ENCODE measurements around the gene GDPD5.

The GDPD5 gene

DNA sequence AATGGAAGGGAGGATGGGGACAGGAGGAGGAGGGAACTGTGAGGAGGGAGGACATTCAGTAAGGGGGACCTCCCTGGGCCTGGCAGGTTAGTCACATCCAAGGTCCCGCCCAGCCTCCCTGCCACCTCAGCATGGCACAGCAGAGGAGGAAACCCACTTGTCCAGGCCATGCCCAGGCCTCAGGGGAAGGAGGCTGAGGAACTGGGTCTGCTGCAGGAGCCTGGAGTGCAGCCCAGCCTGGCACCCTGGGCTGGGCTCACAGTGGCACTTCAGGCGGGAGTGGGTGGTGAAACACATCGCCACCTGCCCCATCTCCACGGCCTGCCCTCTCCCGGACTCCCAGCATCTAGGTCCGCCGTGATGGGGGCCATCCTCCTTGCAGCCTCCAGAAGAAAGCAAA lies 75.5 kb downstream of the GDPD5 start:
- ATAC-seq = no peak
- no peak for TF ChIP-seq ISL1 (CRISPR knock-in tag; IDR thresholded peaks at IDR 0.05)
- TF ChIP-seq, protein P1, sequence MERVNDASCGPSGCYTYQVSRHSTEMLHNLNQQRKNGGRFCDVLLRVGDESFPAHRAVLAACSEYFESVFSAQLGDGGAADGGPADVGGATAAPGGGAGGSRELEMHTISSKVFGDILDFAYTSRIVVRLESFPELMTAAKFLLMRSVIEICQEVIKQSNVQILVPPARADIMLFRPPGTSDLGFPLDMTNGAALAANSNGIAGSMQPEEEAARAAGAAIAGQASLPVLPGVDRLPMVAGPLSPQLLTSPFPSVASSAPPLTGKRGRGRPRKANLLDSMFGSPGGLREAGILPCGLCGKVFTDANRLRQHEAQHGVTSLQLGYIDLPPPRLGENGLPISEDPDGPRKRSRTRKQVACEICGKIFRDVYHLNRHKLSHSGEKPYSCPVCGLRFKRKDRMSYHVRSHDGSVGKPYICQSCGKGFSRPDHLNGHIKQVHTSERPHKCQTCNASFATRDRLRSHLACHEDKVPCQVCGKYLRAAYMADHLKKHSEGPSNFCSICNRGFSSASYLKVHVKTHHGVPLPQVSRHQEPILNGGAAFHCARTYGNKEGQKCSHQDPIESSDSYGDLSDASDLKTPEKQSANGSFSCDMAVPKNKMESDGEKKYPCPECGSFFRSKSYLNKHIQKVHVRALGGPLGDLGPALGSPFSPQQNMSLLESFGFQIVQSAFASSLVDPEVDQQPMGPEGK (CRISPR knock-in tag; IDR thresholded peaks at IDR 0.05; ENCODE audit: borderline replicate concordance) = no peak
- TF ChIP-seq, protein P2, sequence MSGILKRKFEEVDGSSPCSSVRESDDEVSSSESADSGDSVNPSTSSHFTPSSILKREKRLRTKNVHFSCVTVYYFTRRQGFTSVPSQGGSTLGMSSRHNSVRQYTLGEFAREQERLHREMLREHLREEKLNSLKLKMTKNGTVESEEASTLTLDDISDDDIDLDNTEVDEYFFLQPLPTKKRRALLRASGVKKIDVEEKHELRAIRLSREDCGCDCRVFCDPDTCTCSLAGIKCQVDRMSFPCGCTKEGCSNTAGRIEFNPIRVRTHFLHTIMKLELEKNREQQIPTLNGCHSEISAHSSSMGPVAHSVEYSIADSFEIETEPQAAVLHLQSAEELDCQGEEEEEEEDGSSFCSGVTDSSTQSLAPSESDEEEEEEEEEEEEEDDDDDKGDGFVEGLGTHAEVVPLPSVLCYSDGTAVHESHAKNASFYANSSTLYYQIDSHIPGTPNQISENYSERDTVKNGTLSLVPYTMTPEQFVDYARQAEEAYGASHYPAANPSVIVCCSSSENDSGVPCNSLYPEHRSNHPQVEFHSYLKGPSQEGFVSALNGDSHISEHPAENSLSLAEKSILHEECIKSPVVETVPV (CRISPR knock-in tag; IDR thresholded peaks at IDR 0.05) = no peak
- TF ChIP-seq, protein P3, sequence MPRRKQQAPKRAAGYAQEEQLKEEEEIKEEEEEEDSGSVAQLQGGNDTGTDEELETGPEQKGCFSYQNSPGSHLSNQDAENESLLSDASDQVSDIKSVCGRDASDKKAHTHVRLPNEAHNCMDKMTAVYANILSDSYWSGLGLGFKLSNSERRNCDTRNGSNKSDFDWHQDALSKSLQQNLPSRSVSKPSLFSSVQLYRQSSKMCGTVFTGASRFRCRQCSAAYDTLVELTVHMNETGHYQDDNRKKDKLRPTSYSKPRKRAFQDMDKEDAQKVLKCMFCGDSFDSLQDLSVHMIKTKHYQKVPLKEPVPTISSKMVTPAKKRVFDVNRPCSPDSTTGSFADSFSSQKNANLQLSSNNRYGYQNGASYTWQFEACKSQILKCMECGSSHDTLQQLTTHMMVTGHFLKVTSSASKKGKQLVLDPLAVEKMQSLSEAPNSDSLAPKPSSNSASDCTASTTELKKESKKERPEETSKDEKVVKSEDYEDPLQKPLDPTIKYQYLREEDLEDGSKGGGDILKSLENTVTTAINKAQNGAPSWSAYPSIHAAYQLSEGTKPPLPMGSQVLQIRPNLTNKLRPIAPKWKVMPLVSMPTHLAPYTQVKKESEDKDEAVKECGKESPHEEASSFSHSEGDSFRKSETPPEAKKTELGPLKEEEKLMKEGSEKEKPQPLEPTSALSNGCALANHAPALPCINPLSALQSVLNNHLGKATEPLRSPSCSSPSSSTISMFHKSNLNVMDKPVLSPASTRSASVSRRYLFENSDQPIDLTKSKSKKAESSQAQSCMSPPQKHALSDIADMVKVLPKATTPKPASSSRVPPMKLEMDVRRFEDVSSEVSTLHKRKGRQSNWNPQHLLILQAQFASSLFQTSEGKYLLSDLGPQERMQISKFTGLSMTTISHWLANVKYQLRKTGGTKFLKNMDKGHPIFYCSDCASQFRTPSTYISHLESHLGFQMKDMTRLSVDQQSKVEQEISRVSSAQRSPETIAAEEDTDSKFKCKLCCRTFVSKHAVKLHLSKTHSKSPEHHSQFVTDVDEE (CRISPR knock-in tag; IDR thresholded peaks at IDR 0.05) = no peak
- no peak for TF ChIP-seq SNAI2 (CRISPR knock-in tag; IDR thresholded peaks at IDR 0.05)

DNA sequence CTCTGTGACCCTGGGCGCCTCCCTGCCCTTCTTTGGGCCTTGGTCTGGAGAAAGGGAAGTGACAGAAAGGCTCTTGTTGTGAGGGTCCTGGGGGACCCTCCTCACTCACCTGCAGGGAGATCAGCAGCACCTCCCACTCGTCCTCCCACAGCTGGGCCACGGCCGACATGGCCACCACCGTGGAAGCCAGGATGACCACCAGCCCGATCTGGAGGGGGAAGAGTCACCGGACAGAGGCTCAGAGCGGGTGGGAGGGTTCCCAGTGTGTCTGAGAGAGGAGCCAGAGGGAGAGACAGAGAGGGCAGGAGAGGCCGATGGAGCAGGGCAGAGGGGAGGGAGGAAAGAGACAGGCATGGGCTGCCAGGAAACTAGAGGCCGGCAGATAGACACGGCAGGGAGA lies 76.0 kb downstream of the GDPD5 start:
- no peak for TF ChIP-seq ZNF70 (CRISPR knock-in tag; IDR thresholded peaks at IDR 0.05)
- no peak for TF ChIP-seq ESRRG (CRISPR knock-in tag; IDR thresholded peaks at IDR 0.05)
- no peak for TF ChIP-seq BACH2 (CRISPR knock-in tag; IDR thresholded peaks at IDR 0.05; ENCODE audit: borderline replicate concordance)
- TF ChIP-seq, protein P4, sequence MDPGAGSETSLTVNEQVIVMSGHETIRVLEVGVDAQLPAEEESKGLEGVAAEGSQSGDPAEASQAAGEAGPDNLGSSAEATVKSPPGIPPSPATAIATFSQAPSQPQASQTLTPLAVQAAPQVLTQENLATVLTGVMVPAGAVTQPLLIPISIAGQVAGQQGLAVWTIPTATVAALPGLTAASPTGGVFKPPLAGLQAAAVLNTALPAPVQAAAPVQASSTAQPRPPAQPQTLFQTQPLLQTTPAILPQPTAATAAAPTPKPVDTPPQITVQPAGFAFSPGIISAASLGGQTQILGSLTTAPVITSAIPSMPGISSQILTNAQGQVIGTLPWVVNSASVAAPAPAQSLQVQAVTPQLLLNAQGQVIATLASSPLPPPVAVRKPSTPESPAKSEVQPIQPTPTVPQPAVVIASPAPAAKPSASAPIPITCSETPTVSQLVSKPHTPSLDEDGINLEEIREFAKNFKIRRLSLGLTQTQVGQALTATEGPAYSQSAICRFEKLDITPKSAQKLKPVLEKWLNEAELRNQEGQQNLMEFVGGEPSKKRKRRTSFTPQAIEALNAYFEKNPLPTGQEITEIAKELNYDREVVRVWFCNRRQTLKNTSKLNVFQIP (CRISPR knock-in tag; IDR thresholded peaks at IDR 0.05; ENCODE audit: borderline replicate concordance, low read depth) = no peak
- TF ChIP-seq TOX (CRISPR knock-in tag; IDR thresholded peaks at IDR 0.05; ENCODE audit: borderline replicate concordance) = no peak
- no peak for TF ChIP-seq ZNF8 (CRISPR knock-in tag; IDR thresholded peaks at IDR 0.05)
- TF ChIP-seq PPARA (CRISPR knock-in tag; IDR thresholded peaks at IDR 0.05; ENCODE audit: borderline replicate concordance) = no peak
- no peak for ATAC-seq

DNA sequence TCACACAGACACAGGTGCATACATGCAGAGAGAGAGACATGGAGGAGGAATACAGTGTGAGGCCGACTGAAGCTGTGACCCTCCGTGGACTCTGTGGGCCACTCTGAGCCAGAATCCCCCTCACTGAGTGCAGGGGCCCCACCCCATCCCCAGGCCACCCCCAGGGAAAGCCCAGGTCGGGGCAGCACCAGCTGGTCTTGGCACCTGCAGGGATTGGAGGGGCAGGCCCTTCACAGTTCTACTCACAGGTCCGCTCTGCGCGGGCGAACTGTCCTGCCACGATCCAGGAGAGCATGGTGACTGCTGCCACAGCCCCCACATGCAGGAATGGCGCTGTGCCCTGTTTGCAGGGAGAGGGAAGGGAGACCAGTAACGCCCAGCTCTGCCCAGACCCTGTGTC lies 76.5 kb downstream of the GDPD5 start:
- TF ChIP-seq RARB (CRISPR knock-in tag; IDR thresholded peaks at IDR 0.05) (no peak), GLIS3 (CRISPR knock-in tag; IDR thresholded peaks at IDR 0.05) (no peak), TCF4 (CRISPR knock-in tag; IDR thresholded peaks at IDR 0.05; ENCODE audit: borderline replicate concordance) (no peak), ZNF70 (CRISPR knock-in tag; IDR thresholded peaks at IDR 0.05) (no peak), CSDC2 (CRISPR knock-in tag; IDR thresholded peaks at IDR 0.05) (no peak), ZNF565 (CRISPR knock-in tag; conservative IDR thresholded peaks at IDR 0.05; ENCODE audit: low read depth) (no peak), TOX (CRISPR knock-in tag; IDR thresholded peaks at IDR 0.05; ENCODE audit: borderline replicate concordance) (no peak), ZFP3 (CRISPR knock-in tag; IDR thresholded peaks at IDR 0.05) (no peak), PPARA (CRISPR knock-in tag; IDR thresholded peaks at IDR 0.05; ENCODE audit: borderline replicate concordance) (no peak)
- TF ChIP-seq, protein P2 (CRISPR knock-in tag; IDR thresholded peaks at IDR 0.05) = no peak
- TF ChIP-seq, protein P3 (CRISPR knock-in tag; IDR thresholded peaks at IDR 0.05) = no peak
- TF ChIP-seq, protein P5, sequence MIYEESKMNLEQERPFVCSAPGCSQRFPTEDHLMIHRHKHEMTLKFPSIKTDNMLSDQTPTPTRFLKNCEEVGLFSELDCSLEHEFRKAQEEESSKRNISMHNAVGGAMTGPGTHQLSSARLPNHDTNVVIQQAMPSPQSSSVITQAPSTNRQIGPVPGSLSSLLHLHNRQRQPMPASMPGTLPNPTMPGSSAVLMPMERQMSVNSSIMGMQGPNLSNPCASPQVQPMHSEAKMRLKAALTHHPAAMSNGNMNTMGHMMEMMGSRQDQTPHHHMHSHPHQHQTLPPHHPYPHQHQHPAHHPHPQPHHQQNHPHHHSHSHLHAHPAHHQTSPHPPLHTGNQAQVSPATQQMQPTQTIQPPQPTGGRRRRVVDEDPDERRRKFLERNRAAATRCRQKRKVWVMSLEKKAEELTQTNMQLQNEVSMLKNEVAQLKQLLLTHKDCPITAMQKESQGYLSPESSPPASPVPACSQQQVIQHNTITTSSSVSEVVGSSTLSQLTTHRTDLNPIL (CRISPR knock-in tag; IDR thresholded peaks at IDR 0.05; ENCODE audit: low read depth) = no peak
- ATAC-seq = no peak
